PC-3 (cell line): ENCODE data around the gene ABCC3.

Experiments
- CTCF ChIP-seq: fragments of 300-600 bp; sonication (generic); conservative IDR thresholded peaks from 2 replicates; pipeline ENCODE4 v1.5.1; 2017; ENCODE audit warnings: antibody characterized with exemption, low read depth, mild to moderate bottlenecking, low read length
- EZH2 ChIP-seq: fragments of 300-600 bp; sonication (generic); IDR thresholded peaks from one replicate; pipeline ENCODE4 v1.6.1; 2017; ENCODE audit warnings: antibody characterized with exemption, mild to moderate bottlenecking, low read length; ENCODE audit not compliant: unreplicated experiment

GRCh38 chr17:50631908-50632571, 2.6 kb upstream of the ABCC3 start:
- TF ChIP-seq EZH2 (no peak), CTCF (no peak)
